ENCODE measurements around the gene FAM89A.

Gene FAM89A

GRCh38 chr1:231069333-231069732, 29.3 kb upstream of the FAM89A start:
- Histone ChIP-seq H3K4me1 (ENCODE audit: control insufficient read depth, insufficient read depth, low read depth, low read length) (peaks cover 3% of the 10 kb centered on the region), H2BK12ac (ENCODE audit: low read length in 2 of 2) (no peak overlapping the region), H3K4ac (ENCODE audit: low read depth in 1 of 2, low read length in 2 of 2) (no peak overlapping the region), H3K79me1 (replicated peaks; ENCODE audit: low read length, poor library complexity, severe bottlenecking) (no peaks in the 10 kb centered on the region), H3K4me2 (ENCODE audit: low read length, poor library complexity, severe bottlenecking) (no peak overlapping the region), H2AK5ac (ENCODE audit: low read length, severe bottlenecking) (no peak overlapping the region), H3K23ac (ENCODE audit: low read length in 2 of 2) (no peak overlapping the region), H2AFZ (ENCODE audit: low read depth, low read length) (no peak overlapping the region), H3K4me3 (ENCODE audit: insufficient read depth in 1 of 2, low read depth in 1 of 2, low read length in 2 of 2) (no peak overlapping the region), H3K36me3 (ENCODE audit: control insufficient read depth in 1 of 2, insufficient read depth in 2 of 2, low read depth in 1 of 2, low read length in 2 of 2) (no peaks in the 10 kb centered on the region), H3K27me3 (ENCODE audit: control insufficient read depth in 1 of 2, insufficient read depth in 1 of 2, low read length in 2 of 2) (peaks cover 5 to 30% of the 10 kb centered on the region in 2 experiments), H3K9ac (ENCODE audit: low read length) (no peak overlapping the region), H3K18ac (ENCODE audit: low read depth in 1 of 2, low read length in 2 of 2) (no peak overlapping the region), H2BK120ac (ENCODE audit: low read depth, low read length) (no peak overlapping the region), H2BK5ac (ENCODE audit: low read depth, low read length, poor library complexity, severe bottlenecking) (no peak overlapping the region), H3K9me3 (ENCODE audit: control insufficient read depth, low read length) (no peaks in the 10 kb centered on the region), H3K14ac (ENCODE audit: low read length in 2 of 2) (no peak overlapping the region), H3K27ac (ENCODE audit: low read length, poor library complexity, severe bottlenecking) (no peak overlapping the region), H4K8ac (ENCODE audit: low read length) (no peak overlapping the region), H2BK15ac (ENCODE audit: low read depth, poor library complexity, severe bottlenecking) (no peak overlapping the region), H4K91ac (ENCODE audit: low read length) (no peak overlapping the region)
- 86% methylated on average over 8 of the region's 8 CpGs for WGBS
- no peak for DNase-seq

GRCh38 chr1:231068762-231069161, 28.7 kb upstream of the FAM89A start:
- H3K18ac ChIP-seq (ENCODE audit: low read depth in 1 of 2, low read length in 2 of 2) = no peak overlapping the region
- no peak overlapping the region for H3K4me2 ChIP-seq (ENCODE audit: low read length, poor library complexity, severe bottlenecking)
- H3K79me1 ChIP-seq (replicated peaks; ENCODE audit: low read length, poor library complexity, severe bottlenecking) = no peaks in the 10 kb centered on the region
- no peaks in the 10 kb centered on the region for H3K36me3 ChIP-seq (ENCODE audit: control insufficient read depth in 1 of 2, insufficient read depth in 2 of 2, low read depth in 1 of 2, low read length in 2 of 2)
- no peak overlapping the region for H2BK5ac ChIP-seq (ENCODE audit: low read depth, low read length, poor library complexity, severe bottlenecking)
- no peak overlapping the region for H2AK5ac ChIP-seq (ENCODE audit: low read length, severe bottlenecking)
- H3K27me3 ChIP-seq (ENCODE audit: control insufficient read depth in 1 of 2, insufficient read depth in 1 of 2, low read length in 2 of 2) = peaks cover 5 to 30% of the 10 kb centered on the region in 2 experiments
- no peak overlapping the region for H2AFZ ChIP-seq (ENCODE audit: low read depth, low read length)
- WGBS = 51% methylated on average over 3 of the region's 4 CpGs
- H2BK12ac ChIP-seq (ENCODE audit: low read length in 2 of 2) = no peak overlapping the region
- no peak overlapping the region for H2BK120ac ChIP-seq (ENCODE audit: low read depth, low read length)
- no peak overlapping the region for H4K8ac ChIP-seq (ENCODE audit: low read length)
- H3K27ac ChIP-seq (ENCODE audit: low read length, poor library complexity, severe bottlenecking) = no peak overlapping the region
- no peak overlapping the region for H3K23ac ChIP-seq (ENCODE audit: low read length in 2 of 2)
- H3K14ac ChIP-seq (ENCODE audit: low read length in 2 of 2) = no peak overlapping the region
- no peaks in the 10 kb centered on the region for H3K9me3 ChIP-seq (ENCODE audit: control insufficient read depth, low read length)
- H2BK15ac ChIP-seq (ENCODE audit: low read depth, poor library complexity, severe bottlenecking) = no peak overlapping the region
- no peak for DNase-seq
- H3K4ac ChIP-seq (ENCODE audit: low read depth in 1 of 2, low read length in 2 of 2) = no peak overlapping the region
- no peak overlapping the region for H3K4me3 ChIP-seq (ENCODE audit: insufficient read depth in 1 of 2, low read depth in 1 of 2, low read length in 2 of 2)
- no peak overlapping the region for H3K9ac ChIP-seq (ENCODE audit: low read length)
- H3K4me1 ChIP-seq (ENCODE audit: control insufficient read depth, insufficient read depth, low read depth, low read length) = peaks cover 3% of the 10 kb centered on the region
- no peak overlapping the region for H4K91ac ChIP-seq (ENCODE audit: low read length)

- Histone ChIP-seq H4K91ac (ENCODE audit: low read length) (no peak overlapping the region), H3K4me2 (ENCODE audit: low read length, poor library complexity, severe bottlenecking) (no peak overlapping the region), H3K4me1 (ENCODE audit: control insufficient read depth, insufficient read depth, low read depth, low read length) (peaks cover 3% of the 10 kb centered on the region), H2BK5ac (ENCODE audit: low read depth, low read length, poor library complexity, severe bottlenecking) (no peak overlapping the region), H3K23ac (ENCODE audit: low read length in 2 of 2) (no peak overlapping the region), H3K79me1 (replicated peaks; ENCODE audit: low read length, poor library complexity, severe bottlenecking) (no peaks in the 10 kb centered on the region), H2BK12ac (ENCODE audit: low read length in 2 of 2) (no peak overlapping the region), H3K9me3 (ENCODE audit: control insufficient read depth, low read length) (no peaks in the 10 kb centered on the region), H3K36me3 (ENCODE audit: control insufficient read depth in 1 of 2, insufficient read depth in 2 of 2, low read depth in 1 of 2, low read length in 2 of 2) (no peaks in the 10 kb centered on the region), H3K18ac (ENCODE audit: low read depth in 1 of 2, low read length in 2 of 2) (no peak overlapping the region), H4K8ac (ENCODE audit: low read length) (no peak overlapping the region), H3K9ac (ENCODE audit: low read length) (no peak overlapping the region), H2BK15ac (ENCODE audit: low read depth, poor library complexity, severe bottlenecking) (no peak overlapping the region), H3K14ac (ENCODE audit: low read length in 2 of 2) (no peak overlapping the region), H2BK120ac (ENCODE audit: low read depth, low read length) (no peak overlapping the region), H3K4ac (ENCODE audit: low read depth in 1 of 2, low read length in 2 of 2) (no peak overlapping the region), H3K27ac (ENCODE audit: low read length, poor library complexity, severe bottlenecking) (no peak overlapping the region), H2AK5ac (ENCODE audit: low read length, severe bottlenecking) (no peak overlapping the region), H2AFZ (ENCODE audit: low read depth, low read length) (no peak overlapping the region), H3K27me3 (ENCODE audit: control insufficient read depth in 1 of 2, insufficient read depth in 1 of 2, low read length in 2 of 2) (peaks cover 0 to 23% of the 10 kb centered on the region in 2 experiments), H3K4me3 (ENCODE audit: insufficient read depth in 1 of 2, low read depth in 1 of 2, low read length in 2 of 2) (no peak overlapping the region)
- 51% methylated on average over 6 of the region's 11 CpGs for WGBS
- DNase-seq = peak; percentile 58
Observed at GRCh38 chr1:231065510-231066241, 25.6 kb upstream of the FAM89A start.

GRCh38 chr1:231064418-231064817, 24.4 kb upstream of the FAM89A start:
- H4K91ac ChIP-seq (ENCODE audit: low read length) = no peak overlapping the region
- no peak overlapping the region for H2AK5ac ChIP-seq (ENCODE audit: low read length, severe bottlenecking)
- no peak overlapping the region for H3K4ac ChIP-seq (ENCODE audit: low read depth in 1 of 2, low read length in 2 of 2)
- no peak overlapping the region for H3K27ac ChIP-seq (ENCODE audit: low read length, poor library complexity, severe bottlenecking)
- peaks cover 5% of the 10 kb centered on the region for H3K4me1 ChIP-seq (ENCODE audit: control insufficient read depth, insufficient read depth, low read depth, low read length)
- H3K9me3 ChIP-seq (ENCODE audit: control insufficient read depth, low read length) = no peaks in the 10 kb centered on the region
- no peak overlapping the region for H3K14ac ChIP-seq (ENCODE audit: low read length in 2 of 2)
- H3K79me1 ChIP-seq (replicated peaks; ENCODE audit: low read length, poor library complexity, severe bottlenecking) = no peaks in the 10 kb centered on the region
- DNase-seq = no peak
- no peak overlapping the region for H3K4me3 ChIP-seq (ENCODE audit: insufficient read depth in 1 of 2, low read depth in 1 of 2, low read length in 2 of 2)
- H2BK15ac ChIP-seq (ENCODE audit: low read depth, poor library complexity, severe bottlenecking) = no peak overlapping the region
- 86% methylated on average over 3 of the region's 3 CpGs for WGBS
- no peak overlapping the region for H3K23ac ChIP-seq (ENCODE audit: low read length in 2 of 2)
- no peak overlapping the region for H2BK120ac ChIP-seq (ENCODE audit: low read depth, low read length)
- no peak overlapping the region for H3K9ac ChIP-seq (ENCODE audit: low read length)
- H3K18ac ChIP-seq (ENCODE audit: low read depth in 1 of 2, low read length in 2 of 2) = no peak overlapping the region
- H3K27me3 ChIP-seq (ENCODE audit: control insufficient read depth in 1 of 2, insufficient read depth in 1 of 2, low read length in 2 of 2) = peaks cover 0 to 20% of the 10 kb centered on the region in 2 experiments
- H2BK5ac ChIP-seq (ENCODE audit: low read depth, low read length, poor library complexity, severe bottlenecking) = no peak overlapping the region
- H2AFZ ChIP-seq (ENCODE audit: low read depth, low read length) = no peak overlapping the region
- H3K36me3 ChIP-seq (ENCODE audit: control insufficient read depth in 1 of 2, insufficient read depth in 2 of 2, low read depth in 1 of 2, low read length in 2 of 2) = no peaks in the 10 kb centered on the region
- H4K8ac ChIP-seq (ENCODE audit: low read length) = no peak overlapping the region
- no peak overlapping the region for H3K4me2 ChIP-seq (ENCODE audit: low read length, poor library complexity, severe bottlenecking)
- H2BK12ac ChIP-seq (ENCODE audit: low read length in 2 of 2) = no peak overlapping the region

All from mesenchymal stem cell (in vitro differentiated cells and primary cell).